Measurements from ENCODE around the gene SELENOM.
"Not testable (repeated sequence)": the region's sequence is repeated elsewhere in the genome, so short reads cannot be mapped to it uniquely, and the experiment has no call there.

SELENOM gene

DNA sequence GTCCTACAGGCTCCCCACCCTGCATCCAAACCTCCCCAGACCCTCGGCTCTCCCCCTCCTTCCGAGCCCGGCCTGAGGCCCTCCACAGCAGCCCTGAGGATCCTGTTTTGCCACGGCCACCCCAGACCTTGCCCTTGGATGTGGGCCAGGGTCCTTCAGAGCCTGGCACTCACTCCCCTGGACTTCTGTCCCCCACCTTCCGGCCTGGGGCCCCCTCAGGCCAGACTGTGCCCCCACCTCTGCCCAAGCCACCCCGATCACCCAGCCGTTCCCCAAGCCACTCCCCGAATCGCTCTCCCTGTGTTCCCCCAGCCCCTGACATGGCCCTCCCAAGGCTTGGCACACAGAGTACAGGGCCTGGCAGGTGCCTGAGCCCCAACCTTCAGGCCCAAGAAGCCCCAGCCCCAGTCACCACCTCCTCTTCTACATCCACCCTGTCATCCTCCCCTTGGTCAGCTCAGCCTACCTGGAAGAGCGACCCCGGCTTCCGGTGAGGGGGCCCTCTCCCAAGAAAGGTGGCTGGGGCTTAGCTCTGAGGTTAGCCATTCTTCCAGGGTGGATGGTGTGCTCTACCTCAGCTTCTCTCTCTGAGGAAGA lies 18.3 kb upstream of the SELENOM start:
- CTCF ChIA-PET, result no interaction called here
- no peaks in the 10 kb centered on the region for H3K4me1 Mint-ChIP-seq
- peaks cover 30% of the 10 kb centered on the region for H3K27me3 Mint-ChIP-seq
- no peak overlapping the region for H3K27ac Mint-ChIP-seq
- H3K9me3 Mint-ChIP-seq, result no peaks in the 10 kb centered on the region
- no peak for DNase-seq
- no peaks in the 10 kb centered on the region for H3K36me3 Mint-ChIP-seq
- no peak overlapping the region for H3K4me3 Mint-ChIP-seq

DNA sequence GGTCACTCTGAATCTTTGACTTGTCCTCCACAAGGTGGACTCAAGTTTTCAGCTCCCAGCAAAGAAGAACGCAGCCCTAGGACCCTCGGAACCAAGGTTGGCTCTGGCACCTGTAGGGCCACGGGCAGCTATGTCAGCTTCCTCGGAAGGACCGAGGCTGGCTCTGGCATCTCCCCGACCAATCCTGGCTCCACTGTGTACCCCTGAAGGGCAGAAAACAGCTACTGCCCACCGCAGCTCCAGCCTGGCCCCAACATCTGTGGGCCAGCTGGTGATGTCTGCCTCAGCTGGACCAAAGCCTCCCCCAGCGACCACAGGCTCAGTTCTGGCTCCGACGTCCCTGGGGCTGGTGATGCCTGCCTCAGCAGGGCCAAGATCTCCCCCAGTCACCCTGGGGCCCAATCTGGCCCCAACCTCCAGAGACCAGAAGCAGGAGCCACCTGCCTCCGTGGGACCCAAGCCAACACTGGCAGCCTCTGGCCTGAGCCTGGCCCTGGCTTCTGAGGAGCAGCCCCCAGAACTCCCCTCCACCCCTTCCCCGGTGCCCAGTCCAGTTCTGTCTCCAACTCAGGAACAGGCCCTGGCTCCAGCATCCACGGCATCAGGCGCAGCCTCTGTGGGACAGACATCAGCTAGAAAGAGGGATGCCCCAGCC lies 17.6 kb upstream of the SELENOM start:
- CTCF ChIA-PET, result no interaction called here
- no peaks in the 10 kb centered on the region for H3K4me1 Mint-ChIP-seq
- no peak for DNase-seq
- peaks cover 34% of the 10 kb centered on the region for H3K27me3 Mint-ChIP-seq
- H3K27ac Mint-ChIP-seq, result no peak overlapping the region
- H3K4me3 Mint-ChIP-seq, result no peak overlapping the region
- no peaks in the 10 kb centered on the region for H3K9me3 Mint-ChIP-seq
- H3K36me3 Mint-ChIP-seq, result no peaks in the 10 kb centered on the region

DNA sequence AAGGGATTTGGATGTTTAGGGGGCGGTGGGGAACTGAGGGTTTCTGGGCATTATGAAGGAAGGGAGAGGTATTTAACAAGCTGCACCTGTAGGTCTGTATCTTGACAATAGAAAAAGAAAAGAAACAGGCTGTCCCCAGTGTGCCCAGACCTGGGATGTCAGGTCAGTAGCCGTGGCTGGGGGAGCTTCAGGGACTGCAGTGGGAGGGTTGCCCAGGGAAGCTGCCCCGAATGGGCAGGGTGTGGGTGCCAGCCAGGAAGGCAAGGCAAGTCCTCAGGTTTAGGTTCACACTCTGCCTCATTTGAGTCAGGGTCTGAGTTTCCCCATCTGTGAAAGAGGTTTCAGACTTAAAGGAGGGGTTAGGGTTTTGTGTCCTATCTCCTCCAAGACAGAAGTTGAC lies 16.9 kb upstream of the SELENOM start:
- H3K27me3 Mint-ChIP-seq, result peaks cover 41% of the 10 kb centered on the region
- CTCF ChIA-PET, result no interaction called here
- no peaks in the 10 kb centered on the region for H3K4me1 Mint-ChIP-seq
- H3K27ac Mint-ChIP-seq, result no peak overlapping the region
- no peak for DNase-seq
- H3K9me3 Mint-ChIP-seq, result no peaks in the 10 kb centered on the region
- no peaks in the 10 kb centered on the region for H3K36me3 Mint-ChIP-seq
- H3K4me3 Mint-ChIP-seq, result no peak overlapping the region

DNA sequence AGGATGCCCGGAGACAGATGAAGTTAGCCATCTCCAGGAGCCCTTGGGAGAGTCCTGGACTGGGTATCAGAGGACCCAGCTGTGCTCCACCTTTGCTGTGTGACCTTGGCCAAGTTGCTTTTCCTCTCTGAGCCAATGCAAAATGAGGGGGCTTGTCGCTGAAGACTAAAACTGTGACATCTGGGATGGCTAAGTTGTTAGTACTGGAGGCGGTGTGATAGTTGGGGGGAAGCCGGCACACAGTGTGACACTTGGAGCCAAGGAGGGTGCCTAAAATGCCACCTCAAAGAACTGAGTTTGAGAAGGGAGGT lies 15.9 kb upstream of the SELENOM start:
- H3K36me3 Mint-ChIP-seq, result no peaks in the 10 kb centered on the region
- no peaks in the 10 kb centered on the region for H3K9me3 Mint-ChIP-seq
- H3K4me1 Mint-ChIP-seq, result no peaks in the 10 kb centered on the region
- DNase-seq, result no peak
- no peak overlapping the region for H3K4me3 Mint-ChIP-seq
- CTCF ChIA-PET, result no interaction called here
- H3K27me3 Mint-ChIP-seq, result peaks cover 40% of the 10 kb centered on the region
- no peak overlapping the region for H3K27ac Mint-ChIP-seq

DNA sequence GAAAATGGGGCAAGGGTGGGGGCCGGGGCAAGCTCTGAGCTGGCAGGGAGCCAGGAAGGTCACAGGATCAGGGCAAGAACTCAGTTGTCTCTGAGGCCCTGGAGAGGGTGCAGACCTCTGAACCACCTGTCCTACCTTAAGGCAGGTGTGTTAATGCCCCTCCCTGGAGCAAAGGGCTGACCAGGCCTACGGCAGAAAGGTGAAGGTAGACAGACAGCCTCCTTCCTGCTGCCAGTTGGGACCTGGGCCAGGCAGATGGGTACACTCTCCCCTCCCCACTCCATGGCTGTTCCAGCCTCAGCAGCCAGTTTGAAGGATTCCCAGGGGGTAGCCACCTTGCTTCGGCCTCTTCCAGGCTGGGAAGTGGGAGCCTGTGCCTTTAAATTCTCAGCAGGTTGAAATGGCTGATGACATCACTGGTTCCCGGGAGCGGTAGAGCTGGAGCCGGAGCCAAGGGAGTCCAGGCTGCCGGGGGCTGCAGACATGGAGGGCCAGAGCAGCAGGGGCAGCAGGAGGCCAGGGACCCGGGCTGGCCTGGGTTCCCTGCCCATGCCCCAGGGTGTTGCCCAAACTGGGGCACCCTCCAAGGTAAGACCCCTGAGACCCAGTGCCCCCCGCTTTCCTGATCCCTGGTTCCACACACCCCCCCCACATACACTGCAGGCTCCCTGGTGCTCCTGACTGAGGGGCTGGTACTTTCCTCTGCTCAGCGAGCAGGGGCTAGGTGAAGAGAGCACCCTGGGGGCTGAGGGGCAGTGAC lies 15.3 kb upstream of the SELENOM start, which contains the start of gene INPP5J:
TSS of gene INPP5J (plus strand) at position 435 of the 760 bp plus-strand sequence. CDS start at position 484, 49 bp downstream.
- no peaks in the 10 kb centered on the region for H3K9me3 Mint-ChIP-seq
- CTCF ChIA-PET, result interaction anchor here (1.1 kb wide), 1 partner anchor 37 kb away, joined by 3 read pairs; no protein-coding TSS in a partner anchor
- no peak within 1 kb of the TSS for H3K4me3 Mint-ChIP-seq
- peaks cover 37% of the 10 kb centered on the region for H3K27me3 Mint-ChIP-seq
- H3K4me1 Mint-ChIP-seq, result no peaks in the 10 kb centered on the region
- no peaks in the 10 kb centered on the region for H3K36me3 Mint-ChIP-seq
- H3K27ac Mint-ChIP-seq, result no peak within 1 kb of the TSS
- DNase-seq, result no peak

DNA sequence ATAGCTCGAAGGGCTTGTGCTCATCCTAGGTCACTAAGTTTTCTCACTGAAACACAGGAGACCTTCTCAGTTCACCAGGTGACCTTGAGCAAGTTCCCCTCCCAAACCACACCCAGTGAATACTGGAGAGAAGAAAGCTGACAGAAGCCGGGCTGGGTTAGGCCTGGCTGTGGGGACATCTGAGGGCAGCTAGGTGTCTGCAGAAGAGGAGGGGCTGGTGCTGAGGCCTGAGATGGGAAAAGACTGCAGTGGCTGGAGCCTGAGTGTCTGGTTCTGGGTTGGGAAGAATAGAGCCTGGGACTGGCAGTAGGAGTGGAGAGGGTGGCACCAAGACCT lies 14.8 kb upstream of the SELENOM start:
- H3K4me3 Mint-ChIP-seq, result no peak overlapping the region
- no peaks in the 10 kb centered on the region for H3K36me3 Mint-ChIP-seq
- CTCF ChIA-PET, result interaction anchor here (1.1 kb wide), 1 partner anchor 37 kb away, joined by 3 read pairs; no protein-coding TSS in a partner anchor
- no peaks in the 10 kb centered on the region for H3K9me3 Mint-ChIP-seq
- H3K4me1 Mint-ChIP-seq, result no peaks in the 10 kb centered on the region
- peaks cover 37% of the 10 kb centered on the region for H3K27me3 Mint-ChIP-seq
- DNase-seq, result no peak
- no peak overlapping the region for H3K27ac Mint-ChIP-seq

DNA sequence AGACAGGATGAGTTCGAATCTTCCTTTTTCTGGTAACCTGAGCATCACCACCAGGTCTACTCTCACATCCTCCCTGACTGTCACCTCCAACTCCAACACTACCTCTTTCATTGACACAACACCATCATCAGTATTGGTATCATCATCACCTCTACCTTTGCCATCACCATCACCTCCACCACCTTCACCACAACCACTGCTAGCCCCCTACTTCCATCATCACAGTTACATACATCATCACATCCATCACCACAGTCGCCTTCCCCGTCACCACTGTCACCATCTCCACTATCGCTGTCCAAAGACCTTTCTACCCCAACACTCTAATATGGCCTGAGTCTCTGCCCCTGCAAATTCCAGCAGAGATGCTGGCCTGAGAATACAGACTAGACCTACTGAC lies 14.0 kb upstream of the SELENOM start:
- Mint-ChIP-seq H3K4me1 (no peaks in the 10 kb centered on the region), H3K27me3 (peaks cover 37% of the 10 kb centered on the region), H3K27ac (no peak overlapping the region), H3K4me3 (no peak overlapping the region), H3K36me3 (no peaks in the 10 kb centered on the region), H3K9me3 (no peaks in the 10 kb centered on the region)
- no peak for DNase-seq
- CTCF ChIA-PET, result no interaction called here

DNA sequence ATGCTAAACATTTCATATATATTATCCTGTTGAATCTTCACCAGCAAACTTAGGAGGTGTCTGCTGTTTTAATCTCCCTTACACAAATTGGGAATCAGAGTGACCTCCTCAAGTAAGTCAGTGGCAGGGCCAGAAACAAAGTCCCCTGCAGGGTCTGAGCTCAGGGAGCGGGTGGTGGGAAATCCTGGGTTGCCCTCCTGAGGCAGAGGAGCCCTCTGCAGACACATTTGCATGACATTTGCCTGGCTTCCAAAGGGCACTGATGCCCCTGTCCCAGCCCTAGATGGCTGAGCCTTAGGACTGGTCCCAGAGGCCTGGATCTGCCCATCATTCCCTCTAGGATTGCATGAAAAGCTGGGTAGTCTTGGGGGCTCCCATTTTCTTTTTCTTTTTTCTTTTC lies 13.3 kb upstream of the SELENOM start:
- Mint-ChIP-seq H3K4me1 (no peaks in the 10 kb centered on the region), H3K36me3 (no peaks in the 10 kb centered on the region), H3K27ac (no peak overlapping the region), H3K27me3 (peaks cover 33% of the 10 kb centered on the region), H3K4me3 (no peak overlapping the region), H3K9me3 (no peaks in the 10 kb centered on the region)
- CTCF ChIA-PET, result no interaction called here
- DNase-seq, result no peak

DNA sequence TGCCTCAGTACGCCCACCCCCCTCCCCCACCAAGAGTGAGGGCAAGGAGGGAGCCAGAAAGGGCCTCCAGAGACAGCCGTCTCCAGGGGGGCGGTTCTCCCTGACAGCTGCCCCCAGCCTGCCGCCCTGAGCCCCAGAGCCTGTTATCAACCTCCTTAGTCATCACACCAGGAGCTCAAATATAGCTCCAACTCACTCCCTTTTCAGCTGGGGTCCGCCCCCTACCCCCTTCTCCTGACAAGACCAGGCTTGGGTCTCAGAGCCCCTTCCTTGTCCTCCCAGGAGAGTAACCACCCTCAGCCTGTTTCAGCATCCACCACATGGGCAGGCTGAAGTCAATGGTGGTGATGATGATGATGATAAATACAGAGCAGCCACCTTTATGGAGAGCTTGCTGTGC lies 12.9 kb upstream of the SELENOM start:
- peaks cover 32% of the 10 kb centered on the region for H3K27me3 Mint-ChIP-seq
- H3K36me3 Mint-ChIP-seq, result no peaks in the 10 kb centered on the region
- CTCF ChIA-PET, result no interaction called here
- H3K4me1 Mint-ChIP-seq, result no peaks in the 10 kb centered on the region
- no peak overlapping the region for H3K27ac Mint-ChIP-seq
- DNase-seq, result no peak
- H3K4me3 Mint-ChIP-seq, result no peak overlapping the region
- H3K9me3 Mint-ChIP-seq, result no peaks in the 10 kb centered on the region

DNA sequence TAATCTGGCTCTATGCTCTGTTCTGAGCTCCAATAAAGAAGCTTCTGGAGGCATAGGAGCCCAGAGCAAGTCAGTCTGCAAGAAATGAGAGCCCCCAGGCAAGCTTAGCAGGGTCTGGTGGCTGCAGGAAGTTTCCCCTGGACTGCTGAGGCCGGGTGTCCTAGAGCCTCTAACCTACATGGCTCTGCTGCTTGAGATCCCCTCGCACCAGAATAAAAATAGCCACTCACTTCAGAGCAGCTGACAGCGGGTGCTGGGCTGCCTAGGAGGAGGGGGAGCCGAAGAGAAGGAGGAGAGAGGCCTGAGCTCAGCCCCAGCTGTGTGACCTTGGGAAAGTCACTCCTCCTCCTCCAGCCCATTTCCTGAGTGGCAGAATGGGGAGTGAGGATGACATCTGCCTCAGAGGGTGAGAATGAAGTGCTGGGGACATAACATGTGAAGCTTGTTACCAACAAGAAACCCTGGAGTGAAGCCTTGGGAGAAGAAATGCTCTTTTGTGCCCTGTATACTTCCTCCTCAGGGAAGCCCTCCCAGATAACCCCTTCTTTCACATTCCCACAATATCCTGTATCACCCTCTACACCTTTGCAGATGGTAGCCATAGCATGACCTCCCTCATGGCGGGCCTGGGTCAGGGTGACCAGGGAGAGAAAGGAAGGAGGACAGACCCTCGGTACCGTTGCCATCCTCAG lies 11.8 kb upstream of the SELENOM start:
- Mint-ChIP-seq H3K27ac (no peak overlapping the region), H3K4me3 (no peak overlapping the region), H3K9me3 (no peaks in the 10 kb centered on the region), H3K4me1 (no peaks in the 10 kb centered on the region), H3K36me3 (no peaks in the 10 kb centered on the region), H3K27me3 (peaks cover 24% of the 10 kb centered on the region)
- CTCF ChIA-PET, result interaction anchor here (1.1 kb wide), 1 partner anchor 12 kb away, joined by 9 read pairs; the partner anchor contains the start of gene SELENOM
- no peak for DNase-seq

DNA sequence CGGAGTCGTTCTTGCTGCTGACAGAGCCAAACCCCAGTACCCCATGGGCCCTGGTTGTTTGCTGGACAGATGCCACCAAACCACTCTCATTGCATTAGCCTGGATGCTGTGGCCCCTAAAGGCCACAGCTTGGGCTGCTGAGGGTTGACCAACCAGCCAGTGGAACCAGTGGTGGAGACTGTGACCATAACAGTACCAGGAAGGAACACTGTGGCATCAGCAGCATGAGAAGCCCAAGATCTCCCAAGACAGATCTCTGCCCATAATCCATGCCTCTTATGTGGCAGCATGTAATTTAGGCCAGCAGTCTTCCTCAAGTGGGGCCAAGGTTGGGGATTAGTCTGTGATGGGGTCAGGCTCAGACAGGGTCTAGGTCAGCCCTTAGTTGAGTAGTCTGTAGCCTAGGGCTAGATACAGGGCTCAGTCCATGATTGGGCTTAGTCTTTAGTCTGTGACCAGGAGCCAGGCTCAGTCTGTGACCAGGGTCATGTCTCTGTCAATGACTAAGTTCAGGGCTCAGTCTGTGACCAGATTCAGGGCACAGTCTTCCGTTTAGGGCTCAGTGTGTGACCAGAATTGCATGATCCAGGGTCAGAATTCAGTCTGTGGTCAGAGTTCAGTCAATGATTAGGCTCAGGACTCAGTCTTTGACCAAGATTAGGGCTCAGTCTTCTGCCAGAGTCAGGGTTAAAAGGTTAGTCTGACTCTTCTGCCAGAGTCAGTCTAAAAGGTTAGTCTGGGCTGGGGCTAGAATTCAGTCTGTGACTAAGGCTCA lies 10.9 kb upstream of the SELENOM start:
- Mint-ChIP-seq H3K27ac (no peak overlapping the region), H3K27me3 (peaks cover 15% of the 10 kb centered on the region), H3K4me3 (no peak overlapping the region), H3K36me3 (no peaks in the 10 kb centered on the region), H3K9me3 (no peaks in the 10 kb centered on the region), H3K4me1 (no peaks in the 10 kb centered on the region)
- DNase-seq, result no peak
- CTCF ChIA-PET, result interaction anchor here (1.1 kb wide), 1 partner anchor 11 kb away, joined by 9 read pairs; the partner anchor contains the start of gene SELENOM

DNA sequence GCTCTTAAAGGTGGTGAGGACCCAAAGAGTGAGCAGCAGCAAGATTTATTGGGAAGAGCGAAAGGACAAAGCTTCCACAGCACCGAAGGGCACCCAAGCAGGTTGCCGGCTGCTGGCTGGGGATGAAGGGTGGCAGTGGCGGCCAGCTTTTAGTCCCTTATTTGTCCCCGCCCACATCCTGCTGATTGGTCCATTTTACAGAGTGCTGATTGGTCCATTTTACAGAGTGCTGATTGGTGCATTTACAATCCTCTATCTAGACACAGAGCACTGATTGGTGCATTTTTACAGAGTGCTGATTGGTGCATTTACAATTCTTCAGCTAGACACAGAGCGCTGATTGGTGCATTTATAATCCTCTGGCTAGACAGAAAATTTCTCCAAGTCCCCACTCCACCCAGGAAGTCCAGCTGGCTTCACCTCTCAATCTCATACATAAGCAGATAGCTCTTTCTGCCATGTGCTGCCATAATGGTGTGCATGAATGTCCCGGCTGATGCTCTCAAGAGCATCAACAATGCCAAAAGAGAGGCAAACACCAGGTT lies 5.3 kb upstream of the SELENOM start:
- DNase-seq, H3K9me3 Mint-ChIP-seq, CTCF ChIA-PET, H3K4me3 Mint-ChIP-seq, H3K27ac Mint-ChIP-seq, H3K36me3 Mint-ChIP-seq, H3K4me1 Mint-ChIP-seq: not testable (repeated sequence)
- H3K27me3 Mint-ChIP-seq, result peaks cover 13% of the 10 kb centered on the region

DNA sequence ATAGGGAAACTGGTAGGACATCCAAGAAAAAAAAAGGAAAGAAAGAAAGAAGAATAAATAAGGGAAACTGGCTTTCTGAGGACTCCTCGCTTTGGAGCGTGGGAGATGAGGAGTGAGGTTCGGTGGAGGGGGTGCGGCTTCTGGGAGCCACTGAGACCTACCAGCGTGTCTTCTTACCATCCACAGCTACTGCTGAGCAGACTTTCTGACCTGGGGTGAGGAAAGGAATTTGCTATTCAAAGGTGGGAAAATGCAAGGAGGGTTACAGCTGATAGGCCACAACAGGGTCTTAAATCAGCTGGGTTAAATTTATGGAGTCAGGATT lies 488 bp upstream of the SELENOM start:
- CTCF ChIA-PET, result interaction anchor here (0.6 to 3.3 kb wide), 21 partner anchors 11 to 1579 kb away, joined by 3 to 13 read pairs (median 5); partner anchors contain the start of gene RNF185
- Mint-ChIP-seq H3K27ac (no peak overlapping the region), H3K9me3 (no peaks in the 10 kb centered on the region), H3K27me3 (peaks cover 27% of the 10 kb centered on the region), H3K36me3 (no peaks in the 10 kb centered on the region), H3K4me1 (peaks cover 16% of the 10 kb centered on the region), H3K4me3 (peak overlapping the region; percentile 79)
- DNase-seq, result no peak

DNA sequence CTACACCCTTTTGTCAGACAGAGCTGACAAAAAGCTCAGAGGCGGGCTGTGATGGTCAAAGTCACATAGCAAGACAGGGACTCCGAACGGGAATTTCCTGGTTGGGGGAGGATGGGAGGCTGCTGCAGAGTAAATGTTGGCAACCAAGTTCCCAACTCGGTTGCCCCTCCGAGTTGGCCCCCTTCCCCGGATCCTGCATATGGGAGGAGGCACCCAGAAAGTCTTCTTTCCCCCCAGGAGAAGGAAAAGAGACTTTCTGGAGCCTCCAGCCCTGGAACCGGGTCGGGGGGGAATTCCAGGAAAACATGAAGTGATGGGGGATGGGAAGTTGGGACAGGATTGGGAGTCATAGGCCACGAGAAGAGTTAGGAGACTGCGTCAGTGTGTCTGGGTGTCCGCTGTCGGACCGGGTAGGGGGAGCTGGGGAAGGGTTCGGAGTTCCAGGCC lies 614 bp downstream of the SELENOM start:
- H3K9me3 Mint-ChIP-seq, result no peaks in the 10 kb centered on the region
- no peaks in the 10 kb centered on the region for H3K36me3 Mint-ChIP-seq
- no peak for DNase-seq
- H3K27me3 Mint-ChIP-seq, result peaks cover 24% of the 10 kb centered on the region
- CTCF ChIA-PET, result interaction anchor here (0.8 to 3.3 kb wide), 7 partner anchors 12 to 186 kb away, joined by 4 to 13 read pairs (median 7); partner anchors contain the start of gene PIK3IP1
- H3K27ac Mint-ChIP-seq, result no peak overlapping the region
- H3K4me3 Mint-ChIP-seq, result peak overlapping the region; percentile 79
- H3K4me1 Mint-ChIP-seq, result peaks cover 16% of the 10 kb centered on the region
